Naive thymus-derived CD4-positive, alpha-beta T cell (primary cell): ENCODE results near the gene SQOR. TPM values are rescaled to one million over a fixed set of nuclear protein-coding genes. Genes with fewer than 3 reads are reported as not detected.

Source experiments
- ATAC-seq: fragments of 150-1000 bp; cut with Tn5 transposase; 2 replicates; pipeline ENCODE4 v1.10.0; 2021; ENCODE audit warnings: mild to moderate bottlenecking, moderate library complexity
- CTCF ChIA-PET: fragments of 350-600 bp; sonication (Branson Sonifier 250); formaldehyde crosslinking; loops from one replicate; lab custom pipeline; 2021; ENCODE audit warnings: antibody characterized with exemption; lab: Charles Lee
- POLR2A ChIA-PET: fragments of 350-600 bp; sonication (Branson Sonifier 250); formaldehyde crosslinking; loops from one replicate; lab custom pipeline; 2021; ENCODE audit warnings: antibody characterized with exemption, inconsistent platforms; lab: Charles Lee
- DNase-seq, 9 donors: peaks; one replicate each; pipeline versions ENCODE4 v3.0.0 to v3.0.0-alpha.2; 2020 to 2022; ENCODE audit warnings: mixed read lengths in 1 of 9
- H3K27ac ChIP-seq: one replicate; pipeline ENCODE4 v1.7.0; 2013; ENCODE audit warnings: mild to moderate bottlenecking, low read depth, low read length, moderate library complexity
- H3K27me3 ChIP-seq, 2 donors: one replicate each; pipeline ENCODE4 v1.7.0; 2013; ENCODE audit warnings: low read length in 2 of 2, mild to moderate bottlenecking in 2 of 2, moderate library complexity in 2 of 2; ENCODE audit not compliant: control insufficient read depth in 2 of 2, insufficient read depth in 2 of 2
- H3K36me3 ChIP-seq, 3 experiments: 1 replicate in 2 of 3; 2 replicates in 1 of 3; pipeline ENCODE4 v1.7.0; 2013; ENCODE audit warnings: low read length in 3 of 3, mild to moderate bottlenecking in 3 of 3, moderate library complexity in 1 of 3; ENCODE audit not compliant: insufficient read depth in 3 of 3, control insufficient read depth in 2 of 3
- H3K4me1 ChIP-seq, 2 donors: one replicate each; pipeline ENCODE4 v1.7.0; 2013; ENCODE audit warnings: low read length in 2 of 2, mild to moderate bottlenecking in 2 of 2, moderate library complexity in 1 of 2; ENCODE audit not compliant: control insufficient read depth in 2 of 2, insufficient read depth in 2 of 2
- H3K4me3 ChIP-seq: 2 replicates; pipeline ENCODE4 v1.7.0; 2013; ENCODE audit warnings: mild to moderate bottlenecking, low read length
- H3K9me3 ChIP-seq, 3 experiments: 1 replicate in 2 of 3; 2 replicates in 1 of 3; pipeline ENCODE4 v1.7.0; 2013; ENCODE audit warnings: low read length in 3 of 3; ENCODE audit not compliant: control insufficient read depth in 2 of 3
- H3K27ac Mint-ChIP-seq, 9 donors: one replicate each; pipeline ENCODE4 v1.8.0; 2020 to 2022; ENCODE audit warnings: mixed read lengths in 9 of 9, mild to moderate bottlenecking in 8 of 9, moderate library complexity in 5 of 9, inconsistent platforms in 2 of 9
- H3K27me3 Mint-ChIP-seq, 5 donors: one replicate each; pipeline ENCODE4 v1.8.0; 2021 to 2022; ENCODE audit warnings: mixed read lengths in 5 of 5, mild to moderate bottlenecking in 1 of 5
- H3K36me3 Mint-ChIP-seq, 5 donors: one replicate each; pipeline ENCODE4 v1.8.0; 2020 to 2022; ENCODE audit warnings: mixed read lengths in 5 of 5, mild to moderate bottlenecking in 3 of 5, inconsistent platforms in 1 of 5
- H3K4me1 Mint-ChIP-seq, 7 donors: one replicate each; pipeline ENCODE4 v1.8.0; 2020 to 2022; ENCODE audit warnings: mixed read lengths in 7 of 7, mild to moderate bottlenecking in 3 of 7, inconsistent platforms in 1 of 7
- H3K4me3 Mint-ChIP-seq, 10 donors: one replicate each; pipeline ENCODE4 v1.8.0; 2020 to 2022; ENCODE audit warnings: mild to moderate bottlenecking in 10 of 10, mixed read lengths in 10 of 10, moderate library complexity in 6 of 10, inconsistent platforms in 2 of 10
- H3K9me3 Mint-ChIP-seq, 11 donors: one replicate each; pipeline ENCODE4 v1.8.0; 2020 to 2022; ENCODE audit warnings: mixed read lengths in 11 of 11, mild to moderate bottlenecking in 4 of 11, inconsistent platforms in 1 of 11, moderate library complexity in 1 of 11
- intact Hi-C, 2 donors: fragments of 100-400 bp; cut with micrococcal nuclease; formaldehyde crosslinking; loops; one replicate each; pipeline ENCODE4 v1.15.1; 2023
- polyA plus RNA-seq, 2 donors: library from polyadenylated mRNA; unstranded; fragments of 300-500 nt; fragmentation: Illumina TruSeq; gene quantifications; one replicate each; pipeline ENCODE4 v1.2.3, GENCODE V29; 2021
- total RNA-seq, 6 experiments: library from RNA in 5 of 6; stranded (reverse) in 5 of 6; gene quantifications; 1 replicate in 5 of 6; 2 replicates in 1 of 6; pipeline ENCODE4 v1.2.3 and lab custom pipeline; 2021 to 2026

The SQOR gene
- total and polyA plus RNA-seq, 7 experiments from 2014 or later: 20.6 to 115 (median 45.1) TPM

GRCh38 chr15:45670091-45670490, 35.3 kb downstream of the SQOR start:
- Mint-ChIP-seq H3K36me3 (peaks cover 16 to 56% (median 31%) of the 10 kb centered on the region in 5 donors), H3K4me3 (no peak overlapping the region), H3K4me1 (peaks cover 0 to 15% (median 7%) of the 10 kb centered on the region in 7 donors), H3K27me3 (no peaks in the 10 kb centered on the region), H3K27ac (peak overlapping the region in 2 of 9 donors; percentile 18 to 49), H3K9me3 (peaks cover 0 to 3% (median 0%) of the 10 kb centered on the region in 11 donors)
- no peak for ATAC-seq
- Histone ChIP-seq H3K27ac (no peak overlapping the region), H3K9me3 (no peaks in the 10 kb centered on the region), H3K4me1 (no peaks in the 10 kb centered on the region), H3K36me3 (peaks cover 7 to 60% (median 15%) of the 10 kb centered on the region in 3 experiments), H3K27me3 (no peaks in the 10 kb centered on the region), H3K4me3 (no peak overlapping the region)
- POLR2A ChIA-PET: interaction anchor here (0.6 kb wide), 1 partner anchor 268 kb away, joined by 3 read pairs; no protein-coding TSS in a partner anchor
- CTCF ChIA-PET: interaction anchor here (0.9 kb wide), 1 partner anchor 36 kb away, joined by 5 read pairs; no protein-coding TSS in a partner anchor
- DNase-seq: no peak
- intact Hi-C loops: no loop called here

- Mint-ChIP-seq H3K9me3 (peaks cover 0 to 3% (median 0%) of the 10 kb centered on the region in 11 donors), H3K4me3 (no peak overlapping the region), H3K27me3 (no peaks in the 10 kb centered on the region), H3K36me3 (peaks cover 14 to 55% (median 31%) of the 10 kb centered on the region in 5 donors), H3K27ac (peak overlapping the region in 1 of 9 donors; percentile 39), H3K4me1 (peaks cover 0 to 15% (median 7%) of the 10 kb centered on the region in 7 donors)
- CTCF ChIA-PET: interaction anchor here (0.9 kb wide), 1 partner anchor 36 kb away, joined by 5 read pairs; no protein-coding TSS in a partner anchor
- Histone ChIP-seq H3K4me3 (no peak overlapping the region), H3K9me3 (no peaks in the 10 kb centered on the region), H3K36me3 (peaks cover 7 to 64% (median 15%) of the 10 kb centered on the region in 3 experiments), H3K27me3 (no peaks in the 10 kb centered on the region), H3K4me1 (no peaks in the 10 kb centered on the region), H3K27ac (no peak overlapping the region)
- intact Hi-C loops: no loop called here
- POLR2A ChIA-PET: no interaction called here
- ATAC-seq (no peak), DNase-seq (no peak)
These were observed 35.7 kb downstream of the SQOR start for GRCh38 chr15:45670511-45670910.

GRCh38 chr15:45674677-45675076, 39.8 kb downstream of the SQOR start:
- POLR2A ChIA-PET: no interaction called here
- Mint-ChIP-seq H3K27me3 (no peaks in the 10 kb centered on the region), H3K4me3 (no peak overlapping the region), H3K9me3 (no peaks in the 10 kb centered on the region), H3K4me1 (peaks cover 0 to 15% (median 0%) of the 10 kb centered on the region in 7 donors), H3K27ac (no peak overlapping the region), H3K36me3 (peaks cover 24 to 67% (median 45%) of the 10 kb centered on the region in 5 donors)
- intact Hi-C loops: no loop called here
- Histone ChIP-seq H3K27ac (no peak overlapping the region), H3K36me3 (peaks cover 15 to 71% (median 15%) of the 10 kb centered on the region in 3 experiments), H3K27me3 (no peaks in the 10 kb centered on the region), H3K4me1 (no peaks in the 10 kb centered on the region), H3K9me3 (no peaks in the 10 kb centered on the region), H3K4me3 (no peak overlapping the region)
- CTCF ChIA-PET: no interaction called here
- DNase-seq (no peak), ATAC-seq (no peak)

GRCh38 chr15:45677797-45678196, 43.0 kb downstream of the SQOR start:
- ATAC-seq: no peak
- no peak overlapping the region for H3K4me3 ChIP-seq
- Mint-ChIP-seq H3K4me1 (peaks cover 0 to 6% (median 0%) of the 10 kb centered on the region in 7 donors), H3K27ac (no peak overlapping the region), H3K4me3 (no peak overlapping the region), H3K27me3 (no peaks in the 10 kb centered on the region), H3K9me3 (no peaks in the 10 kb centered on the region), H3K36me3 (peaks cover 17 to 54% (median 44%) of the 10 kb centered on the region in 5 donors)
- DNase-seq: no peak
- POLR2A ChIA-PET: no interaction called here
- H3K27me3 ChIP-seq: no peaks in the 10 kb centered on the region
- intact Hi-C loops: no loop called here
- H3K27ac ChIP-seq: no peak overlapping the region
- CTCF ChIA-PET: no interaction called here
- no peaks in the 10 kb centered on the region for H3K9me3 ChIP-seq
- no peaks in the 10 kb centered on the region for H3K4me1 ChIP-seq
- H3K36me3 ChIP-seq: peaks cover 8 to 74% (median 16%) of the 10 kb centered on the region in 3 experiments

GRCh38 chr15:45678459-45679178, 43.8 kb downstream of the SQOR start:
- CTCF ChIA-PET: no interaction called here
- ATAC-seq: no peak

GRCh38 chr15:45684533-45684932, 49.7 kb downstream of the SQOR start:
- H3K4me3 ChIP-seq: no peak overlapping the region
- Mint-ChIP-seq H3K27me3 (no peaks in the 10 kb centered on the region), H3K9me3 (no peaks in the 10 kb centered on the region), H3K36me3 (peaks cover 20 to 53% (median 37%) of the 10 kb centered on the region in 5 donors), H3K4me3 (no peak overlapping the region), H3K27ac (peak overlapping the region in 4 of 9 donors; percentile 20 to 51 (median 23)), H3K4me1 (peaks cover 0 to 6% (median 0%) of the 10 kb centered on the region in 7 donors)
- intact Hi-C loops: no loop called here
- H3K27ac ChIP-seq: no peak overlapping the region
- ATAC-seq (no peak), DNase-seq (no peak)
- no peaks in the 10 kb centered on the region for H3K9me3 ChIP-seq
- ChIA-PET POLR2A (no interaction called here), CTCF (no interaction called here)
- no peaks in the 10 kb centered on the region for H3K27me3 ChIP-seq
- H3K36me3 ChIP-seq: peaks cover 3 to 76% (median 13%) of the 10 kb centered on the region in 3 experiments
- no peaks in the 10 kb centered on the region for H3K4me1 ChIP-seq

More at GRCh38 chr15:45678459-45679178, 43.8 kb downstream of the SQOR start:
- Histone ChIP-seq H3K27me3 (no peaks in the 10 kb centered on the region), H3K36me3 (peaks cover 8 to 73% (median 16%) of the 10 kb centered on the region in 3 experiments), H3K9me3 (no peaks in the 10 kb centered on the region), H3K4me3 (no peak overlapping the region), H3K27ac (no peak overlapping the region), H3K4me1 (no peaks in the 10 kb centered on the region)
- intact Hi-C loops: no loop called here
- H3K4me3 Mint-ChIP-seq: no peak overlapping the region
- peaks cover 0 to 6% (median 0%) of the 10 kb centered on the region in 7 donors for H3K4me1 Mint-ChIP-seq
- no peak for DNase-seq
- H3K36me3 Mint-ChIP-seq: peaks cover 17 to 49% (median 44%) of the 10 kb centered on the region in 5 donors
- POLR2A ChIA-PET: no interaction called here
- no peaks in the 10 kb centered on the region for H3K9me3 Mint-ChIP-seq
- H3K27ac Mint-ChIP-seq: no peak overlapping the region
- H3K27me3 Mint-ChIP-seq: no peaks in the 10 kb centered on the region
